Erythroblast (primary cell): ENCODE data around the gene RPRD1A.

Source experiments
- GATA1 ChIP-seq: IDR thresholded peaks from 2 replicates; pipeline ENCODE4 v1.6.1; 2011; ENCODE audit warnings: low read depth, mild to moderate bottlenecking, control low read depth, low read length, moderate library complexity
- POLR2A ChIP-seq: IDR thresholded peaks from 2 replicates; pipeline ENCODE4 v1.6.1; 2011; ENCODE audit warnings: mild to moderate bottlenecking, low read length

DNA sequence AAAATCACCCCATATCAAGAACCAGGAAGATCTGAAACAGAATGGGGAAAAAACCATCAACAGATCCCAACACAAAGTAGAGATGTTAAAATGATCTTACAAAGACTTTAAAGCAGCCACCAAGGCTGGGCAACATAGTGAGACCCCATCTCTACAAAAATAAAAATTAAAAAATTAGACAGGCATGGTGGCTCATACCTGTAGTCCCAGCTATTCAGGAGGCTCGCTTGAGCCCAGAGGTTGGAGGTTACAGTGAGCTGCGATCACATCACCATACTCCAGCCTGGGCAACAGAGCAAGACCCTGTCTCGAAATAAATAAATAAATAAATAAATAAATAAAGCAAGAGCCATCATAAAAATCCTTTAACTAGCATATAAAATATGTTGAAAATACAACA lies 20.5 kb downstream of the RPRD1A start:
- TF ChIP-seq POLR2A (no peak), GATA1 (no peak)
